Cerebellar cortex (tissue), 1 donor: ENCODE data around the gene HSPA1B.
"Not testable (repeated sequence)": the region's sequence is repeated elsewhere in the genome, so short reads cannot be mapped to it uniquely, and the experiment has no call there.

Experiments used
- DNase-seq: peaks from one replicate; pipeline ENCODE4 v3.0.0-alpha.2; 2015; ENCODE audit warnings: low spot score

HSPA1B gene

DNA sequence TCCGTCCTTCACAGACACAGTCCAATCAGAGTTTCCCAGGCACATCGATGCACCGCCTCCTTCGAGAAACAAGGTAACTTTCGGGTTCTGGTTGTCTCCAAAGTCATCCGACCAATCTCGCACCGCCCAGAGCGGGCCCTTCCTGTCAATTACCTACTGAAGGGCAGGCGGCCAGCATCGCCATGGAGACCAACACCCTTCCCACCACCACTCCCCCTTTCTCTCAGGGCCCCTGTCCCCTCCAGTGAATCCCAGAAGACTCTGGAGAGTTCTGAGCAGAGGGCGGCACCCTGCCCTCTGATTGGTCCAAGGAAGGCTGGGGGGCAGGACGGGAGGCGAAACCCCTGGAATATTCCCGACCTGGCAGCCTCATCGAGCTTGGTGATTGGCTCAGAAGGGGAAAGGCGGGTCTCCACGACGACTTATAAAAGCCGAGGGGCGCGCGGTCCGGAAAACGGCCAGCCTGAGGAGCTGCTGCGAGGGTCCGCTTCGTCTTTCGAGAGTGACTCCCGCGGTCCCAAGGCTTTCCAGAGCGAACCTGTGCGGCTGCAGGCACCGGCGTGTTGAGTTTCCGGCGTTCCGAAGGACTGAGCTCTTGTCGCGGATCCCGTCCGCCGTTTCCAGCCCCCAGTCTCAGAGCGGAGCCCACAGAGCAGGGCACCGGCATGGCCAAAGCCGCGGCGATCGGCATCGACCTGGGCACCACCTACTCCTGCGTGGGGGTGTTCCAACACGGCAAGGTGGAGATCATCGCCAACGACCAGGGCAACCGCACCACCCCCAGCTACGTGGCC, at the start of gene HSPA1B:
Gene HSPA1B, plus strand, starts transcription at position 453 of the 794 bp plus-strand sequence. Its CDS starts 213 bp downstream, at position 666.
- DNase-seq: peak; percentile 100

DNA sequence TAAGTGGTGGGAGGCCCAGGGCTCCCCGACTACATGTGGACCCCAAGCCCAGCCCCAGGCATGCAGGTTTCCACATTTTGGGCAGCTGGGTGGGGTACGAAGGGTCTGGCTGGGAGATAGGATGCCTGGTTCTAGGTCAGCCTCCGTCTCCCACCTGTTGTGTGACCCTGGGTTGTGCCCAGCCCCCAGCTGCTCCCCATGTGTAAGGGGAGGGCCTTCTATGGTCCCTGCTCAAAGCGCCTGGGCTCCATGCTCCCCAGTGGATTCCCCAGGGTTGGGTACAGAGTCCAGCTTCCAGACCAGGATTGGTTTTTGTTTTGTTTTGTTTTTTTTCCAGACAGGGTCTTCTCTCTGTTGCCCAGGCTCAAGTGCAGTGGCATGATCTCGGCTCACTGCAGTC, 49.3 kb upstream of the HSPA1B start:
- no peak for DNase-seq

DNA sequence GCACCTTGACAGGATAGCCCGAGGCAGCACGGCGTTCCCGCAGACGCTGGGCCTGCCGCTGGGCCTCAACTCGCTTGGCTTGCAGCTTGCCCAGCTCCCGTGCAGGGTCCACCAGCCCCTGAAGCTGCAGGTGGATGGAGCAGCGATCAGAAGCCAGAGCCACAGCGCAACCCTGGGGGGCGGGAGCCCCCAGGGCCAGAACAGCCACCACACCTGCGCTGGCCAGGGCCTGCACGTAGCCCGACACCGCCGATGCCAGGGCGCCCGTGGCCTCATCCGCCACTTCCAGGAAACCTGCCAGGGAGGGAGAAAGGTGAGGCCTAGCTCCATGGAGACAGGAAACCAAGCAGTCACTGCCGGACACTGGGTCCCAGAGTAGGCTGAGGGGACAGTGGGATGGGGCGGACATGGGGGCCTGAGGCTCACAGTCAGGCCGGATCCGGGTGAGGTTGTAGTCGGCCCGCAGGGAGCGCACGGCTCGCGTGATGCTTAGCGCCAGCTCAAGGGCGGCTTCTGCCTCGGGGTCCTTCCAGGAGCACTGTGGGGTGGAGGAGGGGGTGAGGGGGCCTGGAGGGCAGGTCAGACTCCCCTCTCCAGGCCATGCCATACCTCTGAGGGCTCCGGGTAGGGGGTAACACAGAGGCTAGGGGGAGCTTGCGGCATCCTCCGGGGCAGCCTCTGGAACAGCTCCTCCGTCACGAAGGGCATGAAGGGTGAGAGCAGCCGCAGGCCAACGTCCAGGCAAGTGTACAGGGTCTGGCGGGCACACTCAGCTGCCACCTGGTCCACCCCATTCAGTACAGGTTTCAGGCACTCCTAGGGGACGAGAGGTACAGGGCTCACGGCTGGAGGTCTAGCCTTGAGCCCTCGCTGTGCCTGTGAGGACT, 48.3 kb upstream of the HSPA1B start:
- DNase-seq: no peak

DNA sequence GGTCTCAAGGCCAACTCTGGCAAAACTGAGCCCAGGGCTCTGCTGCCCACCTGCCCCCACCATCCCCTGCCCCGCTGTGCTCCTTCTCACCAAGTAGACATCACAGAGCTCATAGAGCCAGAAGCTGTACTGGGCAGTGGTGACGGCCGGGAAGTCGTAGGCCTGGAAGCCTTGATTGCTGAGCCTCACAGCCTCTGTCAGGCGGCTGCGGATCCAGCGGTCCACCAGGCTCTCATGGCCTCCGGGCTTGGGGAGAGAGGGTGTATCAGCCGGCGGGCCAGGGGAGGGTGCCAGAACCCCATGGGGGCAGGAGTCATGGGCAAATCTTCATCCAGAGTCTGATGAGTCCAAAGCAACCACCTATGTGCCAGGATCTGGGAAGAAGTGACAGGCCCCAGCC, 47.6 kb upstream of the HSPA1B start:
- DNase-seq: no peak

DNA sequence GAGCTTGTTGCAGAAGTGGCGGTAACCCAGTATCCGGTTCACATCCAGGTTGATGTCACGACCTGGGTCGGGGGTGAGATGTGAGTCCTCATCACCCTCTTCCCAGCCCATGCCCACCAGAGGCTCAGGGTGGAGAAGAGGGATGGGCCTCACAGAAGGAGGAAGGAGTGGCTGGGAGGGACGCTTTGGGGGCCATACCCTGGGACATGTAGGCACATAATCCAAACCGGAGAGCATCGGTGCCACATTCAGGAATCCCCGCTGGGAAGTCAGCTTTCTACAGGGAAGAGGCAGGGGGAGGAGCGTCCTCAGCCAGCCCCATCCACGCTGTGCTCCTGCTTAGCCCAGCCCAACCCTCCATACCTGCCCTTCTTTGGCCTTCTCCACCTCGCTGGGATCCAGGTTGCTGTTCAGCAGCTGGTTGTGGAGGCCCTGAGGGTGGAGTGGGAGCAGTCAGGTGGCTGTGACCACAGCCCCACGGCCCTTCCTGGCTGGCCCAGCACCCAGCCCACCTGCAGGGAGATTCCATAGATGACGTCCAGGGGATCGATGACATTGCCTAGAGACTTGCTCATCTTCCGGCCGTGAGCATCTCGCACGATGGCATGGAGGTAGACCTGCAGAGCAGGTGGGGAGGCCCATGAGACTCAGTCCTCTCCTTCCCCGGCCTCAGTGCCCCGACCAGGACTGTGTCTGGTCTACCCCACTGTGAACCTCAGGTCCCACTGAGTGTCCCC, 46.9 kb upstream of the HSPA1B start:
- DNase-seq: no peak

DNA sequence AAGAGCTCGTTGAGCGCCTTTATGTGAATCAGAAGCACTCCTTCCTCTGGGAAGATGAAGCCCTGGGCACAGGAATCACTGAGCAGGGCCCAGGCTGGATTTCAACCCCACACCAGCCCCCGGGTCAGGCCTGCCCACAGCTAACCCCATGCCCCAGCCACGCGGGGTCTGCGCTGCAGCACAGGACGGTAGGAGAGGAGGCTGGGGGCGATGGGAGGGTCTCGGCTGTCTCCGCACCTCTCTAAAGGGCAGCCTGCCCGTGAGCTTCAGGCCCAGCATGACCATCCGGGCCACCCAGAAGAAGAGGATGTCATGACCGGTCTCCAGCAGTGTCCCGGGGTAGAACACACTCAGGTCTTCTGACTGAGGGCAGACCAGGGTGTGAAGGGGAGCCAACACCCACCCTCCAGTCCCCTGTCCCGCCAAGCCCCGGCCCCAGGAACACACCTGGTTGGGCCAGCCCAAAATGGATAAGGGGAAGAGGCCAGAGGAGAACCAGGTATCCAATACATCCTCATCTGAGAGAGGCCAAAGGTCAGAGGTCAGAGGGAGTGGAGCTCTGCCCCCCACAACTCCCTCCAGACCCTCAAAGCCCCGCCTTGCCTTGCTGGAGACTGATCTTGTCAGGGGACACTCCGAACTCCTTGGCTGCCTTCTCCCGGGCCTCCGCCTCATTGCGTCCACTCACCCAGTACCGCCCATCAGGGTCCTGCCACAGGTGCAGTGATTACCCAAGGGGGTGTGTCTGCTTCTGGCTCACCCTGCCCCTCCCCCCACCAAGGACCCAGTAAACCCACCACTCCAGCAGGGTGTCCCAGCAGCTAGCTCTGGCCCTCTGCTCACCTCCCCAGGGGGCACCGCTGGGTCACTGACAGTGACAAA, 46.1 kb upstream of the HSPA1B start:
- DNase-seq: no peak

DNA sequence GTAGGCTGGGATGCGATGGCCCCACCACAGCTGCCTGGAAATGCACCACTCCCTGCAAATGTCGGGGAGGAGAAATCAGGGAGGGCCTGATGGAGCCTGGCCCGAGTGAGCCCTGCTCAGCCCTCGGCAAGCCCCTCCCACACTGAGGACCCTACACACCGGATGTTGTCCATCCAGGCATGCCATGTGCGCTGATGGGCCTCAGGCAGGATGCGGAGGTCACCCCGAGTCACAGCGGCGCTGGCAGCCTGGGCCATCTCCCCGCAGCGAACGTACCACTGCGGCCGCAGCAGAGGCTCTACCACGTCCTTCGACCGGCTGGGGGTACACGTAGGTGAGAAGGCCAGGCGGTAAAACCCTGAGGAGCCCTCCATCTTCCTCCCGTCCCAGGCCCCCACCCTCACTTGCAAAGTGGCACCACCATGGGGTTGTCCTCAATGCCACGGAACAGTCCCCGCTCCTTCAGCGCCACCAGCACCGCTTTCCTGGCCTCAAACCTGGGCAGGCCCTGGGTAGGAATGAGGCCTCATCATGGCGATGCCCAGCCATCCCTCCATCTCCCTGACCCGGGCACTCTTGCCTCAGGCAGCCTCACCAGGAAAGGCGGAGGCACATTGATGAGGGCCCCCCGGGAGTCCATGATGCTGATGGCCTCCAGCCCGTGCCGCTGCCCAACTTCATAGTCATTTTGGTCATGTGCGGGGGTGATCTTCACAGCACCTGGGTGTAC, 45.2 kb upstream of the HSPA1B start:
- DNase-seq: no peak

DNA sequence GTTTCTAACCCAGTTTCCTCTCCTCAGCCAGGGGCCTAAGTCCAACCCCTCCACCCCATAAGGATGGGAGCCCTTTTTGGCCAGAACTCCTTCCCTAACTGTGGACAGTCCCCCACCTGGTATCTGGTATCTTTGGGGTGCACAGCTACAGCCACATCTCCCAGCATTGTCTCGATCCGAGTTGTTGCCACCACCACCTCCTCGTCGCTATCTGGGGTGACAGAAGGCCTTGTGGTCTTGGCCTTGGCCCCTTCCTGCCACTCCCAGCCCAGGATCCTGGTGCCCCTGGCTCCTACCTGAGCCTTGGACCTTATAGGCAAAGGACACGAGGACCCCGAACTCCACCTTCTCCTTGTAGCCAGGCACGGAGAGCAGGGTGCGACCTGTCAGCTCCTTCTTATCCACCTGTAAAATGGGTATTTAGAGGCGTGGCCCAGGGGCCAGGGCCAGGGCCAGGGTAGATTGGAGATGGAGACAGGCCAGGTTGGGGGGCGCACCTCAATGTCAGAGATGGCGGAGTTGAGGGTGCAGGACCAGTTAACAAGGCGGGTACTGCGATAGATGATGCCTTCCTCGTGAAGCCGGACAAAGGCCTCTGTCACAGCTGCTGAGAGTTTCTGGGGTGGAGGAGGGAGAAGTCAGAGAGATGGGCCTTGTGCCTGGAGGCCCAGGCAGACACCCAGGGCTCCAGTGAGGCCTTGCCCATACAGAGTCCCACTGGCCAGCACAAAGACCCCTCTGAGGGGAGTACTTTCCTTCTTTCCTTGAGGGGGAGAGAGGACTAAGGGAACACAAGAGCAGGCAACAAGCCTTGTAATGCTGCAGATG, 43.2 kb upstream of the HSPA1B start:
- DNase-seq: no peak

DNA sequence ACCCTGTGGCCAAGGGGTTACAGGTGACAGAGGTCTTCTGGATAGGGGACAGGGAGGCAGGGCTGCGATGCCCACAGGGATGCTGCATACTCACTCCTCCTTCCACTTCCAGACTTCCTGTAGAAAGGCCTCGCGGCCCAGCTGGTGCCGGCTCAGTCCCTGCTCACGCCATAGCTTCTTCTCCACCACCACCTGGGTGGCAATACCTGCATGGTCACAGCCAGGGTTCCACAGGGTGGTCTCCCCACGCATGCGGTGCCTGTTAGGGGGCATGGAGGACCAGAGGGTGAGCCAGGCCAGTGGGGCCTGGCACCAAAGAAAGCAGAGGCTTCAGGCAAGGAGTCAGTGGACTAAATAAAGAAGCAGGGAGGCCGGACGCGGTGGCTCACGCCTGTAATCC, 42.1 kb upstream of the HSPA1B start:
- no peak for DNase-seq

DNA sequence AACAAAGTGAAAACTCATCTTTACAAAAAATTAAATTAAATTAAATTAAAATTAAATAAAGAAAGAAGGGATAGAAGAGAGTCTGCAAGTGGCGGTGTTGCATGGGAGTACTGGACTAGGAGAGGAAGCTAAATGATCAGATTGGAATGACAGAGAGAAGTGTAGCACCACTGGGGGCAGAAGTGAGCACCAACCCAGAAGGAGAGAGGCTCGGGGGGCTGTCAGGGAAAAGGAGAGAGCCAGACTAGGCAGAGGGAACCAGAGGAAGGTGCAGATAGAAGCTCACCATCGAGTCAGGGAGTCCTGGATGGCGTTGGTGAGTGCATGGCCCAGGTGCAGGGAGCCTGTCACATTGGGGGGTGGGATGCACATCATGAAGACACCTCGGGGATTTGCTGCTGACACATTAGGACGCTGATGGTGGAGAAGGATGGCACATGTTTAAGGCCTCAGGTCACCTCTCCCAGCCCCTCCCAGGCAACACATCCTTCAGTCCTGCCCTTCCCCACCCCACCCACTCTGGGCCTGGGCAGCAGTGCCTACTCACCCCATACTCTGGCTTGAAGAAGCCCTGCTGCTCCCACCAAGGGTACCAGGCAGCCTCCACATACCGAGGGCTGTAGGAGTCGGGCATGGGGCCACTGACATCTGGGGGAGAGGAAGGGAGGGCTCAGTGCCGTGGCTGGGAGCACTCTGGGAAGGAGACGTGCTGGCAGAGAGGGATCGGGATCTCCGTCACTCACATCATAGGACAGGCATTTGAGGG, 36.0 kb upstream of the HSPA1B start:
- DNase-seq: peak; percentile 69

DNA sequence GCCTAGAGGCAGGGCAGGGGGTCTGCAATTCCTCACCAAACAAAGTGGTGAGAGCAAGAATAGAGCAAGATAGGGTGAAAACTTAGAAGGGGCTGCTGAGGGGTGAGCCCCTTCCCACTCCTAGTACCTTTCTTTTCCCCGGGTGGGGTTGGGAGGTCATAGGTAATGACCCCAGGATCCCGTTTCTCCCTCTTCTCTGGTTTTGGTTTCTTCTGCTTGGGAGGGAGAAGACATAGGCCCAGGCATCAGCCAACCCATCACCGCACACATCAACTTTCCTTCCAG, 35.5 kb upstream of the HSPA1B start:
- no peak for DNase-seq

DNA sequence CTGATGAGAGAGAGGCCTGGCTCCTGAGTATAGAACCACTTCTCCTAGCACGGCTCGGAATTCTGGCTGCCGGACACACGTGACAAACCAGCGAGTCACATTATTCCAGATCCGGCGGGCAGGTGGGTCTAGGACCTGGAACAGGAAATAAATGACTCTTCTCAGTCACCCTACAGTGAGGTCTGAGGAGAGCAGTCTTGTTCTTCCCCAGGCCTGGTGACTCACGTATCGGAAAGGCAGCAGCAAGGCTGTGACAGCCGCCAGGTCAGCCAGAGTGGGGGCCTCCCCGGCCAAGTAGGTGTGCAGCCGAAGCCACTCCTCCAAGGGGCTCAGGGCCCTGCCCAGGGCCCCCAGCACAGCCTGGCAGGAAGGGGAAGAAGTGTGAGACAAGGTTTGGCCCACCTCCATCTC, 34.8 kb upstream of the HSPA1B start:
- DNase-seq: peak; percentile 29

DNA sequence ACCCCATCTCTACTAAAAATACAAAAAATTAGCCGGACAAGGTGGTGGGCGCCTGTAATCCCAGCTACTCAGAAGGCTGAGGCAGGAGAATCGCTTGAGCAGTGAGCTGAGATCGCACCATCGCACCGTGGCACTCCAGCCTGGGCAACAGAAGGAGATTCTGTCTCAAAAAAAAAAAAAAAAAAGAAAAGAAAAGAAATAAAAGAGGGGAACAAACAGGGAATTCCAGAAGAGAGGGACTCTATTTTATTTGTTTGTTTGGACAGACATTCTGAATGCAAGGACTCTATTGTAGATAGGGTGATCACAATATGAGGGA, 33.7 kb upstream of the HSPA1B start:
- DNase-seq: not testable (repeated sequence)

DNA sequence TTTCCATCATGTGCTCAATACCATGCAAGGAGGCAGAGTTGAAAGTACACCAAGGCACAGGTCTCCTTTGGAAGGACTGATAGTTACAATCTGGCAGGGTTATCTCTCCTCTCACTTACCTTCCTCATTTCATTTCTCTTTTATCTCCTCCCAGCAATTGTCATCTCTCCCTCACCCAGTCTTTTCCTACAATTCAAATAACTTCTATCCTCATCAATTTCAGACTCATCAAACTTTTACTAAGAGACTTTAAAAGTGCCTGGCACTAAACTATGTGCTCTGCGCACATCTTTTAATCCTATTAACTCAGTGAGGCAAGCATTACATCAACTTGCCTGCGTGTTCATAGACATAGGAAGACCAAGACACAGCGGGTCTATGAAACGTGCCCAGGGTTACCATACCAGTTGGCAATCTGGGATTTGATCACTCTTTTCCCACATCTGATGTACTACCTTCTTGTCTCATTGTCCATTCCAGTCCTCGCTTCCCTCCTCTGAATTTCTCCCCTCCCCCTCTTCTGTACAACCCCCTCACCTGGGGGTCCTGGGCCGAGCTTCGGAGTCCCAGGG, 33.2 kb upstream of the HSPA1B start:
- DNase-seq: peak; percentile 23

DNA sequence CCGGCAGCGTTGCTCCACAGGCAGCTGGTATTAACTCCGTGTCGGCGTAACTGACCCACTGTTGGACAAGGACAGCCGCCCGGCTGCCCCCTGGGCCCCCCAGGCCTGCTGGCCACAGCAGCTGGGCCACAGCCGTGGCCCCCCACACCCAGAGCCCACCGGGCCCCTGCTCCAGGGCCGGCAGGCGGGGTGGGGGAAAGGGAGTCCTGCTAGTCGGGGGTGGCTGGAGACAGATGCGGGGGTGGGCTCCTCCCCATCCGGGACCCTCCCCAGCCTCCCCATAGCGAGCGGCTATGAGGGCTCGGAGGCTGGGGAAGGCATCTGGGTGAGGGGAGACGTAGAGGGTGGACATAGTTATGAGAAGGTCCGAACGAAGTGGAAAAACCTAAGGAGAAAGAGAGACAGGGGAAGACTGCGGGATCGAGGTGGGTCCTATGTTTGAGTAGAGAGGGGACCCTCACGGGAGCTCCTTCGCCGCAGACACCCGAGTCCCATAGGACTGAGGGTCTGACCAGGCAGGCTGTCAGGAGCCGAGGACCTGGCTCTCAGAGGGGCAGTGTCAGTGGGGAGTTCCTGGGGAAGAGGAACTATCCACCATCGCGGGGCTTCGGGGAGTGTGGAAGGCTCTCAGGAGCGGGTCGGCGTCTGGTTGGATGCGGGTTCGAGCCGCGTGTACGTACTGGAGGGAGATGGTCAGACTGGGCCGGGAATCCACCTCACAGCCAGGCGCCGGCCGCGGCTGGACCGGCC, 32.5 kb upstream of the HSPA1B start:
- no peak for DNase-seq

DNA sequence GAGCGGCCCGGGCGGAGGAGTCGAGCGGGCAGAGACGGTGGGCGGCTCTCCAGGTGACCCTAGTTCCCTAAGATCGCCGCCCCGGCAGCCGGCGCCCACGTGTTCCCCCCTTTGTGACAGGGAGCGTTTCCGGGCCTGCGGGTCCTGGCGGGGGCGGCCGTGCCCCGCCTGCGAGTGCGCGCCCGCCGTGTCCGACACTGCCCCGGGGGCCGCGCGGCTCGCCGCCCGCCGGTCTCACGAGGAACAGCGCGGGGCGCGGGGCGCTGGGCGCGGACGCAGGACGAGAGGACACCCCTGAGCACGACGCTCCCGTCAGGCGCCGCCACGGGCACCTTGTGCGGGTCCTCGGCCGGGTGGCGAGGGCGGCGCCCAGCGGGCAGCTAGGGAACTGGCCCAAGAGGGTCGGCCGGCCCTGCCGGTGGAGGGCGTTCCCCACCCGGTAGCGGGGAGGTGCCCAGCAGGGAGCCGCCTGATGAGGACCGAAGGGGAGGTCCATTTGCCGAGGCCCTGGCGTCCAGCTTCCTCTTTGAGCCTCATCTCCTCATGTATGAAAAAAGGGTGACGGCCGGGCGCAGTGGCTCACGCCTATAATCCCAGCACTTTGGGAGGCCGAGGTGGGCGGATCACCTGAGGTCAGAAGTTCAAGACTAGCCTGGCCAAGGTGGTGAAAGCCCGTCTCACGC, 31.8 kb upstream of the HSPA1B start, which contains the start of gene VARS1:
Gene VARS1, minus strand, starts transcription at position 137 of the 683 bp plus-strand sequence. CDS start 535 bp downstream, outside the sequence.
- DNase-seq: peak; percentile 84

DNA sequence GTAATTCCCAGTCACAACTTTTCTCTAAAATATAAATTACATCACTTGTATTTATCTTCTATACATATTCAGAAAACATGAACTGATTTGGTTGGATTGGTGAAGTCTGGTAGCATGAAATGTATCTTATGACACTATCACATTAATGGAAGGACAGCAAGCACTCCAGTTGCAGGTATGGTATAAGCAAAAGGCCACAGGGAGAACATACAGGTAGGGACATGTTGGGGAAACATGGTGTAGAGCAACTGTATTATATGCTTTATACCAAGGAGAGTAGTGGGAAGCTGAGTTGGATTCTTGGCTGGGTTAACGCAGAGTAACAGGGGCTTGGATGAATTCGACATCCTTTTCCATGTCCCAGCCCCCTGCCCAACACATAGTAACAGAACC, 30.5 kb upstream of the HSPA1B start:
- DNase-seq: no peak

DNA sequence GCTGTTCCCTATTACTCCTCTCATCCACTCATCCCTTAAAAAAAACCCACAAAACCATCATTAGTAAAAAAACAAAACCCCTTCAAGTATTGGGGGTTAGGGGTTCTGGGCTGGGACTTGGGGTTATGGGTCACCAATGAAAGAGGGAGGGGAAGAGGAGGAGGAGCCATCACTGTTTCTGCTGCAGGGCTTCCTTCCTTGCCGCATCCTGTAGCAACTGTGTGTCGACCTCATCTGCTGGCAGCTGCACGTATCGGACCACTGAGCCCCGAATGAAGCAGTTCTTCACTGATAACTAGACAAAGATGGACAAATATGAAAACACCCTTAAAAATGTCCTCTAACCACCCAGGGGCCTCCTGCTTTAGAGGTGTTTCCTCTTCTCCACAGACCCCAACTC, 29.9 kb upstream of the HSPA1B start:
- DNase-seq: no peak
